Measurements from ENCODE around the gene RPTOR. TPM values are rescaled to one million over a fixed set of nuclear protein-coding genes. Genes with fewer than 3 reads are reported as not detected.

RPTOR gene
- total and polyA plus RNA-seq, 2 donors, result 8.1 to 10.3 TPM

GRCh38 chr17:80902963-80903611, 358.4 kb downstream of the RPTOR start:
- Histone ChIP-seq H3K27me3 (ENCODE audit: control insufficient read depth in 2 of 2, insufficient read depth in 1 of 2, low read length in 1 of 2) (no peaks in the 10 kb centered on the region), H3K27ac (ENCODE audit: low read depth in 1 of 2, low read length in 1 of 2) (no peak overlapping the region), H3K36me3 (ENCODE audit: control insufficient read depth in 2 of 2, insufficient read depth in 2 of 2, low read length in 1 of 2) (peaks cover 63 to 81% of the 10 kb centered on the region in 2 donors), H3K9me3 (ENCODE audit: control insufficient read depth in 2 of 2, insufficient read depth in 1 of 2, low read length in 1 of 2) (no peaks in the 10 kb centered on the region), H3K4me1 (ENCODE audit: control insufficient read depth in 2 of 2, insufficient read depth in 2 of 2, low read length in 2 of 2) (peaks cover 0 to 31% of the 10 kb centered on the region in 2 donors), H3K4me3 (ENCODE audit: low read length in 2 of 2) (no peak overlapping the region)
- no peak for DNase-seq (ENCODE audit: low read depth in 6 of 9, low spot score in 9 of 9)
- WGBS, result 97% methylated on average over 29 of the region's 29 CpGs

GRCh38 chr17:80904036-80904753, 359.6 kb downstream of the RPTOR start:
- H3K4me3 ChIP-seq (ENCODE audit: low read length in 2 of 2), result no peak overlapping the region
- H3K27me3 ChIP-seq (ENCODE audit: control insufficient read depth in 2 of 2, insufficient read depth in 1 of 2, low read length in 1 of 2), result no peaks in the 10 kb centered on the region
- no peaks in the 10 kb centered on the region for H3K9me3 ChIP-seq (ENCODE audit: control insufficient read depth in 2 of 2, insufficient read depth in 1 of 2, low read length in 1 of 2)
- H3K36me3 ChIP-seq (ENCODE audit: control insufficient read depth in 2 of 2, insufficient read depth in 2 of 2, low read length in 1 of 2), result peaks cover 68 to 83% of the 10 kb centered on the region in 2 donors
- no peak overlapping the region for H3K27ac ChIP-seq (ENCODE audit: low read depth in 1 of 2, low read length in 1 of 2)
- peaks cover 0 to 25% of the 10 kb centered on the region in 2 donors for H3K4me1 ChIP-seq (ENCODE audit: control insufficient read depth in 2 of 2, insufficient read depth in 2 of 2, low read length in 2 of 2)
- WGBS, result 97% methylated on average over 30 of the region's 30 CpGs
- DNase-seq (ENCODE audit: low read depth in 6 of 9, low spot score in 9 of 9), result no peak

GRCh38 chr17:80905586-80906230, 361.1 kb downstream of the RPTOR start:
- H3K4me1 ChIP-seq (ENCODE audit: control insufficient read depth in 2 of 2, insufficient read depth in 2 of 2, low read length in 2 of 2), result peaks cover 0 to 15% of the 10 kb centered on the region in 2 donors
- 98% methylated on average over 22 of the region's 22 CpGs for WGBS
- no peaks in the 10 kb centered on the region for H3K9me3 ChIP-seq (ENCODE audit: control insufficient read depth in 2 of 2, insufficient read depth in 1 of 2, low read length in 1 of 2)
- no peak for DNase-seq (ENCODE audit: low read depth in 6 of 9, low spot score in 9 of 9)
- H3K27me3 ChIP-seq (ENCODE audit: control insufficient read depth in 2 of 2, insufficient read depth in 1 of 2, low read length in 1 of 2), result no peaks in the 10 kb centered on the region
- peaks cover 69 to 78% of the 10 kb centered on the region in 2 donors for H3K36me3 ChIP-seq (ENCODE audit: control insufficient read depth in 2 of 2, insufficient read depth in 2 of 2, low read length in 1 of 2)
- no peak overlapping the region for H3K27ac ChIP-seq (ENCODE audit: low read depth in 1 of 2, low read length in 1 of 2)
- no peak overlapping the region for H3K4me3 ChIP-seq (ENCODE audit: low read length in 2 of 2)

- H3K9me3 ChIP-seq (ENCODE audit: control insufficient read depth in 2 of 2, insufficient read depth in 1 of 2, low read length in 1 of 2), result no peaks in the 10 kb centered on the region
- no peak for DNase-seq (ENCODE audit: low read depth in 6 of 9, low spot score in 9 of 9)
- no peak overlapping the region for H3K4me3 ChIP-seq (ENCODE audit: low read length in 2 of 2)
- H3K36me3 ChIP-seq (ENCODE audit: control insufficient read depth in 2 of 2, insufficient read depth in 2 of 2, low read length in 1 of 2), result peaks cover 72 to 80% of the 10 kb centered on the region in 2 donors
- no peak overlapping the region for H3K27ac ChIP-seq (ENCODE audit: low read depth in 1 of 2, low read length in 1 of 2)
- 98% methylated on average over 39 of the region's 39 CpGs for WGBS
- H3K4me1 ChIP-seq (ENCODE audit: control insufficient read depth in 2 of 2, insufficient read depth in 2 of 2, low read length in 2 of 2), result peaks cover 0 to 17% of the 10 kb centered on the region in 2 donors
- H3K27me3 ChIP-seq (ENCODE audit: control insufficient read depth in 2 of 2, insufficient read depth in 1 of 2, low read length in 1 of 2), result no peaks in the 10 kb centered on the region
These were observed 362.0 kb downstream of the RPTOR start for GRCh38 chr17:80906364-80907259.

- no peak for DNase-seq (ENCODE audit: low read depth in 6 of 9, low spot score in 9 of 9)
These were observed 362.6 kb downstream of the RPTOR start for GRCh38 chr17:80907281-80907680.

GRCh38 chr17:80908211-80908610, 363.6 kb downstream of the RPTOR start:
- Histone ChIP-seq H3K27me3 (ENCODE audit: control insufficient read depth in 2 of 2, insufficient read depth in 1 of 2, low read length in 1 of 2) (no peaks in the 10 kb centered on the region), H3K9me3 (ENCODE audit: control insufficient read depth in 2 of 2, insufficient read depth in 1 of 2, low read length in 1 of 2) (no peaks in the 10 kb centered on the region), H3K36me3 (ENCODE audit: control insufficient read depth in 2 of 2, insufficient read depth in 2 of 2, low read length in 1 of 2) (peaks cover 66 to 79% of the 10 kb centered on the region in 2 donors), H3K4me1 (ENCODE audit: control insufficient read depth in 2 of 2, insufficient read depth in 2 of 2, low read length in 2 of 2) (peaks cover 0 to 21% of the 10 kb centered on the region in 2 donors), H3K27ac (ENCODE audit: low read depth in 1 of 2, low read length in 1 of 2) (no peak overlapping the region), H3K4me3 (ENCODE audit: low read length in 2 of 2) (no peak overlapping the region)
- WGBS, result 92% methylated on average over 12 of the region's 12 CpGs
- no peak for DNase-seq (ENCODE audit: low read depth in 6 of 9, low spot score in 9 of 9)

More at GRCh38 chr17:80907281-80907680, 362.6 kb downstream of the RPTOR start:
- no peaks in the 10 kb centered on the region for H3K9me3 ChIP-seq (ENCODE audit: control insufficient read depth in 2 of 2, insufficient read depth in 1 of 2, low read length in 1 of 2)
- peaks cover 0 to 17% of the 10 kb centered on the region in 2 donors for H3K4me1 ChIP-seq (ENCODE audit: control insufficient read depth in 2 of 2, insufficient read depth in 2 of 2, low read length in 2 of 2)
- H3K4me3 ChIP-seq (ENCODE audit: low read length in 2 of 2), result no peak overlapping the region
- peaks cover 69 to 80% of the 10 kb centered on the region in 2 donors for H3K36me3 ChIP-seq (ENCODE audit: control insufficient read depth in 2 of 2, insufficient read depth in 2 of 2, low read length in 1 of 2)
- H3K27ac ChIP-seq (ENCODE audit: low read depth in 1 of 2, low read length in 1 of 2), result no peak overlapping the region
- no peaks in the 10 kb centered on the region for H3K27me3 ChIP-seq (ENCODE audit: control insufficient read depth in 2 of 2, insufficient read depth in 1 of 2, low read length in 1 of 2)
- WGBS, result 98% methylated on average over 12 of the region's 12 CpGs

GRCh38 chr17:80908776-80909175, 364.1 kb downstream of the RPTOR start:
- WGBS, result 97% methylated on average over 13 of the region's 13 CpGs
- DNase-seq (ENCODE audit: low read depth in 6 of 9, low spot score in 9 of 9), result no peak
- peaks cover 0 to 21% of the 10 kb centered on the region in 2 donors for H3K4me1 ChIP-seq (ENCODE audit: control insufficient read depth in 2 of 2, insufficient read depth in 2 of 2, low read length in 2 of 2)
- no peaks in the 10 kb centered on the region for H3K27me3 ChIP-seq (ENCODE audit: control insufficient read depth in 2 of 2, insufficient read depth in 1 of 2, low read length in 1 of 2)
- peaks cover 0 to 2% of the 10 kb centered on the region in 2 donors for H3K9me3 ChIP-seq (ENCODE audit: control insufficient read depth in 2 of 2, insufficient read depth in 1 of 2, low read length in 1 of 2)
- H3K27ac ChIP-seq (ENCODE audit: low read depth in 1 of 2, low read length in 1 of 2), result no peak overlapping the region
- peaks cover 66 to 76% of the 10 kb centered on the region in 2 donors for H3K36me3 ChIP-seq (ENCODE audit: control insufficient read depth in 2 of 2, insufficient read depth in 2 of 2, low read length in 1 of 2)
- H3K4me3 ChIP-seq (ENCODE audit: low read length in 2 of 2), result no peak overlapping the region

- H3K4me3 ChIP-seq (ENCODE audit: low read length in 2 of 2), result no peak overlapping the region
- peaks cover 70 to 76% of the 10 kb centered on the region in 2 donors for H3K36me3 ChIP-seq (ENCODE audit: control insufficient read depth in 2 of 2, insufficient read depth in 2 of 2, low read length in 1 of 2)
- H3K4me1 ChIP-seq (ENCODE audit: control insufficient read depth in 2 of 2, insufficient read depth in 2 of 2, low read length in 2 of 2), result peaks cover 0 to 21% of the 10 kb centered on the region in 2 donors
- H3K27me3 ChIP-seq (ENCODE audit: control insufficient read depth in 2 of 2, insufficient read depth in 1 of 2, low read length in 1 of 2), result no peaks in the 10 kb centered on the region
- no peak overlapping the region for H3K27ac ChIP-seq (ENCODE audit: low read depth in 1 of 2, low read length in 1 of 2)
- WGBS, result 96% methylated on average over 2 of the region's 2 CpGs
- no peak for DNase-seq (ENCODE audit: low read depth in 6 of 9, low spot score in 9 of 9)
- peaks cover 6 to 10% of the 10 kb centered on the region in 2 donors for H3K9me3 ChIP-seq (ENCODE audit: control insufficient read depth in 2 of 2, insufficient read depth in 1 of 2, low read length in 1 of 2)
These were observed 365.0 kb downstream of the RPTOR start for GRCh38 chr17:80909635-80910034.

All from thymus (tissue), 11 donors.